Measurements from ENCODE around the gene HID1.
A peak's percentile ranks its signal among the peaks of the same experiment; 100 is the strongest.

GRCh38 chr17:74961657-74962350 is 10.8 kb downstream of the HID1 start:
- no peak for TF ChIP-seq SP1 (IDR thresholded peaks at IDR 0.05)
- TF ChIP-seq HDGF (IDR thresholded peaks at IDR 0.05; ENCODE audit: borderline replicate concordance) = 0 out of 2 replicates have a peak, but pooled peaks have one; percentile 66
- no peak for TF ChIP-seq PKNOX1 (IDR thresholded peaks at IDR 0.05)
- no peak for TF ChIP-seq SUZ12 (IDR thresholded peaks at IDR 0.05)
- no peak for TF ChIP-seq FOXM1 (IDR thresholded peaks at IDR 0.05; ENCODE audit: borderline replicate concordance)
- no peak for TF ChIP-seq BHLHE40 (IDR thresholded peaks at IDR 0.05; ENCODE audit: borderline replicate concordance)
- TF ChIP-seq ELF4 (IDR thresholded peaks at IDR 0.05) = no peak
- TF ChIP-seq ARNT (IDR thresholded peaks at IDR 0.05) = no peak
- TF ChIP-seq TARDBP (IDR thresholded peaks at IDR 0.05) = no peak
- no peak for TF ChIP-seq ZNF384 (IDR thresholded peaks at IDR 0.05)
- TF ChIP-seq LEF1 (IDR thresholded peaks at IDR 0.05; ENCODE audit: borderline replicate concordance) = no peak
- TF ChIP-seq FOXK2 (IDR thresholded peaks at IDR 0.05) = no peak
